ENCODE results near the gene SEC16B.

DNA sequence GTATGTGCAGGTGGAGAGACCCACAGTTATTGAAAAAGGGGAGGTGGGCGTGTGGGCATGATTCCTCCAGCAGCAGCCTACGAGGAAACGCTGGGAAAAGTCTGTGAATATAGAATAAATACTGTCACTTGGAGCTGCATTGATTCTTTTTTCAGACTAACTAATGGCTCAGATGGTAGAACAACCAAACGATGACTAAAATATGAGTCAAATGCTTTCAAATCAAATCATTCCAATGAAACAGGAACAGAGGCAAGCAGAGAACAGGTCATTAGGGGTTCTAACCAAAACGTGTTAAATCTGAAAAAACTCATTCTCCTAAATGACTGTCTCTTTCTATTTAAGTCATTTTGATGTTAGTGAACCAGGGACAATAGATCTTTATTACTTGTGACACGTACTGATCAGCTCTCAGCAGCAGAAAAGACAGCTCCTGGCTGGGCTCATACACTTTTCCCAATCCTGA lies 35.1 kb upstream of the SEC16B start:
- no peak for TF ChIP-seq EZH2 (IDR thresholded peaks at IDR 0.05; ENCODE audit: low read length, unreplicated experiment)
- no peak for TF ChIP-seq CTCF (conservative IDR thresholded peaks at IDR 0.05; ENCODE audit: low read depth, low read length)
- no peak for TF ChIP-seq EZH2phosphoT487 (IDR thresholded peaks at IDR 0.05; ENCODE audit: borderline replicate concordance, low read length)
